ENCODE measurements around the gene FGFR2.

The FGFR2 gene

GRCh38 chr10:121607310-121608055 lies 9.2 kb upstream of the FGFR2 start:
- no peak for DNase-seq (ENCODE audit: low read depth, low spot score)
- in situ Hi-C loops (cut with HindIII; ENCODE audit: low sequenced_read_pairs): no loop called here
- no peak for TF ChIP-seq CTCF (IDR thresholded peaks at IDR 0.05; ENCODE audit: low read depth, low read length)
- H3K4me3 ChIP-seq (ENCODE audit: low read depth, low read length): no peak overlapping the region

GRCh38 chr10:121605708-121606107 lies 7.5 kb upstream of the FGFR2 start:
- in situ Hi-C loops (cut with HindIII; ENCODE audit: low sequenced_read_pairs): no loop called here
- no peak overlapping the region for H3K4me3 ChIP-seq (ENCODE audit: low read depth, low read length)
- TF ChIP-seq CTCF (IDR thresholded peaks at IDR 0.05; ENCODE audit: low read depth, low read length): no peak
- no peak for DNase-seq (ENCODE audit: low read depth, low spot score)

GRCh38 chr10:121601458-121601857 lies 3.2 kb upstream of the FGFR2 start:
- no peak for DNase-seq (ENCODE audit: low read depth, low spot score)
- no peak overlapping the region for H3K4me3 ChIP-seq (ENCODE audit: low read depth, low read length)
- in situ Hi-C loops (cut with HindIII; ENCODE audit: low sequenced_read_pairs): no loop called here
- no peak for TF ChIP-seq CTCF (IDR thresholded peaks at IDR 0.05; ENCODE audit: low read depth, low read length)

- DNase-seq (ENCODE audit: low read depth, low spot score): no peak
- in situ Hi-C loops (cut with HindIII; ENCODE audit: low sequenced_read_pairs): no loop called here
- H3K4me3 ChIP-seq (ENCODE audit: low read depth, low read length): no peak overlapping the region
- TF ChIP-seq CTCF (IDR thresholded peaks at IDR 0.05; ENCODE audit: low read depth, low read length): no peak
Measured at GRCh38 chr10:121600611-121601010, 2.4 kb upstream of the FGFR2 start.

- H3K4me3 ChIP-seq (ENCODE audit: low read depth, low read length): no peak overlapping the region
- TF ChIP-seq CTCF (IDR thresholded peaks at IDR 0.05; ENCODE audit: low read depth, low read length): no peak
- in situ Hi-C loops (cut with HindIII; ENCODE audit: low sequenced_read_pairs): no loop called here
- DNase-seq (ENCODE audit: low read depth, low spot score): no peak
Measured at GRCh38 chr10:121599947-121600346, 1.7 kb upstream of the FGFR2 start.

GRCh38 chr10:121597504-121598262 lies 561 bp downstream of the FGFR2 start:
- peak overlapping the region; percentile 38 for H3K4me3 ChIP-seq (ENCODE audit: low read depth, low read length)
- in situ Hi-C loops (cut with HindIII; ENCODE audit: low sequenced_read_pairs): no loop called here
- no peak for TF ChIP-seq CTCF (IDR thresholded peaks at IDR 0.05; ENCODE audit: low read depth, low read length)
- no peak for DNase-seq (ENCODE audit: low read depth, low spot score)
